ACC112 (cell line): ENCODE results near the gene ANKS1B.
"Not testable (repeated sequence)": the region's sequence is repeated elsewhere in the genome, so short reads cannot be mapped to it uniquely, and the experiment has no call there.

Experiments used
- H2AFZ ChIP-seq: fragments of 200-600 bp; sonication (generic); one replicate; pipeline ENCODE4 v1.6.0; 2017; ENCODE audit warnings: antibody characterized with exemption, low read length; ENCODE audit not compliant: unreplicated experiment
- H3K27ac ChIP-seq: fragments of 200-600 bp; sonication (generic); 2 replicates; pipeline ENCODE4 v1.5.1; 2014; ENCODE audit warnings: low read depth, mild to moderate bottlenecking, antibody characterized with exemption, low read length, moderate library complexity
- H3K27me3 ChIP-seq: fragments of 200-600 bp; sonication (generic); 2 replicates; pipeline ENCODE4 v1.6.1; 2014; ENCODE audit warnings: mild to moderate bottlenecking, antibody characterized with exemption, low read length, moderate library complexity, mixed read lengths; ENCODE audit not compliant: insufficient read depth
- H3K36me3 ChIP-seq: fragments of 200-600 bp; sonication (generic); 2 replicates; pipeline ENCODE4 v1.6.1; 2016; ENCODE audit warnings: mild to moderate bottlenecking, antibody characterized with exemption, low read length, moderate library complexity, mixed read lengths; ENCODE audit not compliant: insufficient read depth
- H3K4me1 ChIP-seq: fragments of 200-600 bp; sonication (generic); one replicate; pipeline ENCODE4 v1.6.1; 2016; ENCODE audit warnings: low read length, mixed read lengths; ENCODE audit not compliant: insufficient read depth, unreplicated experiment, control insufficient read depth
- H3K4me3 ChIP-seq: fragments of 200-600 bp; sonication (generic); 2 replicates; pipeline ENCODE4 v1.5.1; 2014; ENCODE audit warnings: mild to moderate bottlenecking, low read depth, low read length
- H3K79me2 ChIP-seq: fragments of 200-600 bp; sonication (generic); one replicate; pipeline ENCODE4 v1.6.0; 2016; ENCODE audit warnings: low read length; ENCODE audit not compliant: control insufficient read depth, unreplicated experiment, insufficient read depth

ANKS1B gene

GRCh38 chr12:98974767-98975381, 1009.9 kb downstream of the ANKS1B start:
- no peaks in the 10 kb centered on the region for H3K27me3 ChIP-seq
- no peaks in the 10 kb centered on the region for H3K4me1 ChIP-seq
- H2AFZ ChIP-seq = no peak overlapping the region

GRCh38 chr12:98973395-98973794, 1011.3 kb downstream of the ANKS1B start:
- Histone ChIP-seq H3K27ac (no peak overlapping the region), H3K4me1 (no peaks in the 10 kb centered on the region), H3K79me2 (no peaks in the 10 kb centered on the region), H3K27me3 (no peaks in the 10 kb centered on the region), H3K4me3 (no peak overlapping the region), H2AFZ (no peak overlapping the region), H3K36me3 (no peaks in the 10 kb centered on the region)

More at GRCh38 chr12:98974767-98975381, 1009.9 kb downstream of the ANKS1B start:
- H3K27ac ChIP-seq = no peak overlapping the region
- no peaks in the 10 kb centered on the region for H3K79me2 ChIP-seq
- H3K36me3 ChIP-seq = no peaks in the 10 kb centered on the region
- no peak overlapping the region for H3K4me3 ChIP-seq

GRCh38 chr12:98970950-98971349, 1013.8 kb downstream of the ANKS1B start:
- Histone ChIP-seq H2AFZ (no peak overlapping the region), H3K27me3 (no peaks in the 10 kb centered on the region), H3K79me2 (no peaks in the 10 kb centered on the region), H3K36me3 (no peaks in the 10 kb centered on the region), H3K4me1 (no peaks in the 10 kb centered on the region), H3K4me3 (no peak overlapping the region), H3K27ac (no peak overlapping the region)

- Histone ChIP-seq H2AFZ (no peak overlapping the region), H3K36me3 (no peaks in the 10 kb centered on the region), H3K79me2 (no peaks in the 10 kb centered on the region), H3K27me3 (no peaks in the 10 kb centered on the region), H3K4me1 (no peaks in the 10 kb centered on the region), H3K4me3 (no peak overlapping the region), H3K27ac (no peak overlapping the region)
These were observed 1014.5 kb downstream of the ANKS1B start for GRCh38 chr12:98970210-98970609.

- no peaks in the 10 kb centered on the region for H3K4me1 ChIP-seq
- no peaks in the 10 kb centered on the region for H3K27me3 ChIP-seq
- H2AFZ ChIP-seq = no peak overlapping the region
- H3K4me3 ChIP-seq = no peak overlapping the region
- H3K36me3 ChIP-seq = no peaks in the 10 kb centered on the region
- no peaks in the 10 kb centered on the region for H3K79me2 ChIP-seq
- H3K27ac ChIP-seq = no peak overlapping the region
These were observed 1015.8 kb downstream of the ANKS1B start for GRCh38 chr12:98968896-98969295.

GRCh38 chr12:98957135-98957534, 1027.6 kb downstream of the ANKS1B start:
- not testable (repeated sequence) for H3K27ac ChIP-seq, H3K79me2 ChIP-seq, H2AFZ ChIP-seq, H3K36me3 ChIP-seq, H3K4me1 ChIP-seq, H3K27me3 ChIP-seq, H3K4me3 ChIP-seq

GRCh38 chr12:98955284-98955683, 1029.5 kb downstream of the ANKS1B start:
- H3K4me3 ChIP-seq = no peak overlapping the region
- H3K36me3 ChIP-seq = no peaks in the 10 kb centered on the region
- H2AFZ ChIP-seq = no peak overlapping the region
- no peak overlapping the region for H3K27ac ChIP-seq
- H3K27me3 ChIP-seq = no peaks in the 10 kb centered on the region
- H3K4me1 ChIP-seq = no peaks in the 10 kb centered on the region
- no peaks in the 10 kb centered on the region for H3K79me2 ChIP-seq

- H3K79me2 ChIP-seq = no peaks in the 10 kb centered on the region
- H3K27ac ChIP-seq = no peak overlapping the region
- H3K4me3 ChIP-seq = no peak overlapping the region
- H3K36me3 ChIP-seq = no peaks in the 10 kb centered on the region
- no peak overlapping the region for H2AFZ ChIP-seq
- no peaks in the 10 kb centered on the region for H3K27me3 ChIP-seq
- no peaks in the 10 kb centered on the region for H3K4me1 ChIP-seq
These were observed 1030.2 kb downstream of the ANKS1B start for GRCh38 chr12:98954506-98954905.

GRCh38 chr12:98951406-98951805, 1033.3 kb downstream of the ANKS1B start:
- Histone ChIP-seq H3K79me2 (no peaks in the 10 kb centered on the region), H3K27ac (no peak overlapping the region), H3K4me3 (no peak overlapping the region), H3K27me3 (no peaks in the 10 kb centered on the region), H3K4me1 (no peaks in the 10 kb centered on the region), H3K36me3 (no peaks in the 10 kb centered on the region), H2AFZ (no peak overlapping the region)

GRCh38 chr12:98948343-98948949, 1036.3 kb downstream of the ANKS1B start:
- Histone ChIP-seq H3K27me3 (no peaks in the 10 kb centered on the region), H3K36me3 (no peaks in the 10 kb centered on the region), H3K27ac (no peak overlapping the region), H2AFZ (no peak overlapping the region), H3K4me3 (no peak overlapping the region), H3K4me1 (no peaks in the 10 kb centered on the region), H3K79me2 (no peaks in the 10 kb centered on the region)

GRCh38 chr12:98945864-98946263, 1038.9 kb downstream of the ANKS1B start:
- no peak overlapping the region for H3K4me3 ChIP-seq
- H2AFZ ChIP-seq = no peak overlapping the region
- H3K36me3 ChIP-seq = no peaks in the 10 kb centered on the region
- no peaks in the 10 kb centered on the region for H3K4me1 ChIP-seq
- peaks cover 4% of the 10 kb centered on the region; the same call in 1 of the 2 replicates for H3K27me3 ChIP-seq
- H3K79me2 ChIP-seq = no peaks in the 10 kb centered on the region
- no peak overlapping the region for H3K27ac ChIP-seq
